Spleen (tissue), 7 donors: ENCODE data around the gene DNAH14.
"Not testable (repeated sequence)": the region's sequence is repeated elsewhere in the genome, so short reads cannot be mapped to it uniquely, and the experiment has no call there.

Experiments used
- CTCF ChIP-seq, 11 experiments: fragments of 200-600 bp in 7 of 11; fragments of 450-650 bp in 4 of 11; sonication (generic) in 4 of 11; IDR thresholded peaks in 8 of 11; conservative IDR thresholded peaks in 3 of 11; 1 replicate in 7 of 11; 2 replicates in 4 of 11; pipeline versions ENCODE4 v1.4.0 to v1.8.0; 2016 to 2021; ENCODE audit warnings: antibody characterized with exemption in 11 of 11, inconsistent platforms in 4 of 11, mild to moderate bottlenecking in 1 of 11
- POLR2A ChIP-seq, 3 donors: fragments of 450-650 bp; IDR thresholded peaks; one replicate each; pipeline ENCODE4 v1.5.1; 2017; ENCODE audit warnings: antibody characterized with exemption in 3 of 3, mild to moderate bottlenecking in 1 of 3
- donor health status: DM: no; HTN: no; CAD: no; lungs with moderate emphysema.
- donor health status: DM: no; HTN: no; CAD: no.
- donor health status: DM: no; HTN: no; CAD: no.

GRCh38 chr1:224881308-224881692 is 48.2 kb upstream of the DNAH14 start:
- TF ChIP-seq CTCF (IDR thresholded peaks at IDR 0.05 in 8 of 11, conservative IDR thresholded peaks at IDR 0.05 in 3 of 11); POLR2A (IDR thresholded peaks at IDR 0.05): not testable (repeated sequence)
